CD4-positive, alpha-beta T cell treated with Interleukin-10 for 1 hour (primary cell): ENCODE data around the gene SPATA12.

Experiments
- DNase-seq: peaks from one replicate; pipeline ENCODE4 v3.0.0-alpha.2; 2020

SPATA12 gene

DNA sequence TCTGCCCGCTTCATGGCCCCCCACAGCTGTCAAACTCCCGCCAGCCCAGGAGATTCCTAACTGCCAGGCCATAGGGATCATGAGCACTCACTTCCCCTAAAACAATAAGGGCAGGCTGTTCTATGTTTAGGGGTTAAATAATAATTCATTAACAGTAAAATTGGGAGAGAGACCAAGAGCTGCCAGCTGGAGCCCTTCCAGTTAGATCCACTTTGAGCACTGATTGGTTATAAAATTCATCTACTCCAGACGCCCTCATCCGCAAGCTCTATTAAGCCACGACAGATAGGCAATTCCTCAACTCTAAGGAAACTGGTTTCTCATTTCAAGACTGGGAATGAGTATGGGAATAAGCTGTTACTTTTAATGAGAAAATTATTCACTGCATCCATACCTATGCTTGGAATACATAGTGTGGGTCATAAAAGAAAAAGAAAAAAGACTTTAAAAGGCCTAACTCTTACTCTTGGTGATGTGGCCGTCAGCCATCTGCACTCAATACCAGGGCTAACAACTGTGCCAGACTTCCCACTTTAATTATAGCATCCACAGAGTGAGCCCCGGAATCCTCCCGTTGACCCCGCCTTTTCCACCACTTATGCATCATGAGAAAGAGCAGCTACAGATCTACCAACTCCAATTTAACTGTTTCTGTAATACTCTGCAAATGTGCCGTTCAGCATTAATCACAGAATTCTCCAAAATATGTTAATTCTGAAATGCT, 60.1 kb downstream of the SPATA12 start:
- no peak for DNase-seq
